GM19467 (cell line): Measurements from ENCODE around the gene PLIN4.

Experiments used
- ATAC-seq: cut with Tn5 transposase; IDR thresholded peaks from one replicate; pipeline ENCODE4 v1.9.1; 2021; ENCODE audit warnings: mild to moderate bottlenecking, moderate library complexity; ENCODE audit not compliant: unreplicated experiment

Gene PLIN4

GRCh38 chr19:4508698-4509097 lies 9.6 kb downstream of the PLIN4 start:
- ATAC-seq = no peak

GRCh38 chr19:4507804-4508203 lies 10.5 kb downstream of the PLIN4 start:
- ATAC-seq = no peak

GRCh38 chr19:4507150-4507452 lies 11.2 kb downstream of the PLIN4 start:
- ATAC-seq = no peak

GRCh38 chr19:4506449-4507149 lies 11.7 kb downstream of the PLIN4 start:
- no peak for ATAC-seq

GRCh38 chr19:4505570-4506448 lies 12.5 kb downstream of the PLIN4 start:
- no peak for ATAC-seq

GRCh38 chr19:4504891-4505569 lies 13.3 kb downstream of the PLIN4 start:
- ATAC-seq = no peak

GRCh38 chr19:4504297-4504701 lies 14.0 kb downstream of the PLIN4 start:
- no peak for ATAC-seq

- no peak for ATAC-seq
Observed at GRCh38 chr19:4503825-4504170, 14.5 kb downstream of the PLIN4 start.

- no peak for ATAC-seq
Observed at GRCh38 chr19:4503132-4503824, 15.0 kb downstream of the PLIN4 start.

- no peak for ATAC-seq
Observed at GRCh38 chr19:4502282-4503131, 15.8 kb downstream of the PLIN4 start.

- ATAC-seq = no peak
Observed at GRCh38 chr19:4501691-4502090, 16.6 kb downstream of the PLIN4 start.

- ATAC-seq = no peak
Observed at GRCh38 chr19:4500841-4501591, 17.3 kb downstream of the PLIN4 start.

- no peak for ATAC-seq
Observed at GRCh38 chr19:4499855-4500254, 18.4 kb downstream of the PLIN4 start.

- no peak for ATAC-seq
Observed at GRCh38 chr19:4499318-4499717, 19.0 kb downstream of the PLIN4 start.

- ATAC-seq = no peak
Observed at GRCh38 chr19:4498694-4499093, 19.6 kb downstream of the PLIN4 start.

GRCh38 chr19:4497770-4498389 lies 20.4 kb downstream of the PLIN4 start:
- no peak for ATAC-seq

GRCh38 chr19:4496304-4496703 lies 22.0 kb downstream of the PLIN4 start:
- no peak for ATAC-seq

- ATAC-seq = no peak
Observed at GRCh38 chr19:4495471-4495870, 22.8 kb downstream of the PLIN4 start.

- ATAC-seq = no peak
Observed at GRCh38 chr19:4494691-4495064, 23.6 kb downstream of the PLIN4 start.
